ENCODE results near the gene CUX1.

CUX1 gene

DNA sequence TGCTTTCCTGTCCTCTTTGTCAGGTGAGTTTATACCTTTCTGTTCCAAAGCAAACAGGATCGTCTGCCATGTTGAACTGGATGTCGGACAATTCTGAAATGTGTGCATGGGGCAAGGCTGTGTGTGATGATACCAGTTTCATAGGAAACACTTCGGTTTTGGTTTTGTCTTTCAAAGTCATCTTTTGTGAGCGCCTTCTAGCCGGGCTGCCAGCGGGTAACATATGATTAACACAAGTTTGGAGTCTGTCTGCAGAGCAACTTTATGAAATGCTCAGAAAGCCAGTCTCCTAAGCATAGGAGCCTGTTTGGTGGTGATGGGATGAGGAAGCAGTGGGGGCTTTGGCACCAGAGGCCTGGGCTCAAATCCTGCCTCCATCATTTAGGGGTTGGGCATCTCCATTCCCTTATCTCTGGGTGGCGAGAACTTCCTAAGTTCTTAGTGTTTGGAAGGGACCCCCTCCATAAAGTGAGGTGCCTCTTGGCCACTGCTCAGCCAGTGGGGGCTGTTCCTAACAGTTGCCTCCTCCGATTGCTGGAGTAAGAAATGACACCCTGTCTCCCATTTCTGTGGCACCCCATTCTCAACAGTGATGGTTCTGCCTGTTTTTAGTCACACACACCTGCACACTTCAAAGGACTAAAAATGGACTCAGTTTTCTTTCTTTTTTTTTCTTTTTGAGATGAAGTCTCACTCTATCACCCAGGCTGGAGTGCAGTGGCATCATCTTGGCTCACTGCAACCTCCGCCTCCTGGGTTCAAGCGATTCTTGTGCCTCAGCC lies 36.8 kb downstream of the CUX1 start:
- Histone ChIP-seq H3K4me2 (peak overlapping the region; percentile 40; the same call in 1 of the 2 replicates), H3K4me3 (IDR thresholded peaks at IDR 0.05; ENCODE audit: insufficient read depth, low read depth, low read length) (no peak overlapping the region)

DNA sequence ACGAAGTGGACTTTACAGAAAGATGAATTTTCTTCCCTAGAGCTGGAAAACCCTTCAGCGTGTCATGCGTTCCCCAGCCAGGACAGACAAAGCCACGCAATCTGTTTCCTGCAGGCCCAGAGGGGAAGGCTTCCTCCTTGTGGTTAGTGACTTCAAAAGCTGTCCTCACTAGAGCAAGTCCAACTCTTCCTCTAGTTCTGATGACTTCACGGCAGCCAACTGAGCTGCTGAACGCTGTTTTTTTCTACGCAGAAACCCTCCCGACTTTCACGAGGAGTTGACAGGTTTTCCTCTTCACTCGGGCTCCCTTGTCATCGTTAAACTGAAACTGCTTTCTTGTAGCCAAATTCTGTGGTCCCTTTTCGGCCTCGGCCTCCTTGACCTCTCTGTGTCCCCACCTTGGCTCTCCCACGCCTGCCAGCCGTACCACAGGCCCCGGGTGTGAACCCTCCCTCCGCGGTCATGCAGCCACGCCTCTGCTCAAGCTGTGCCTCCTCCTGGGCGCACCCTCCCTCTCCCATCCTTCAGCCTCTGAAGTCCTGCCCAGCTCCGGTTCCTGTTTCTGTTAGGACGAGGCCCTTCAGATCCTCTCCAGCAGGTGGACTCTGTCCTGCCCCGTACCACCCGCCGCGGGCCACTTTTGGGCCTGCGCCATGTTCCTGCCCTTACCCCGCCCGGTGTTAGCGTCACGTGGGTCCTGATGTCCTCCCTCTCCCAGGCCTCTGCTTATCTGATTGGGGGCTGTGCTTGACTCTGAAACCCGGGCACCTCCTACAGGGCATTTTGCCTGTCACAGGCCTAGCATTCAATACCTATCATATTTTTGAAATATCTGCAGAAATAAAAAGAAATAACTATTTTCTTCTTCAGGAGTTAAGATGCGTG lies 39.3 kb downstream of the CUX1 start:
- Histone ChIP-seq H3K27ac (peak overlapping the region; percentile 58), H4K20me1 (ENCODE audit: insufficient read depth) (peaks cover 7% of the 10 kb centered on the region; the same call in 1 of the 2 replicates), H2AFZ (ENCODE audit: low read depth) (peak overlapping the region; percentile 21; the same call in 1 of the 2 replicates), H3K4me2 (peak overlapping the region; percentile 88), H3K79me2 (ENCODE audit: insufficient read depth, low read depth) (peaks cover 47% of the 10 kb centered on the region), H3K36me3 (ENCODE audit: insufficient read depth) (no peaks in the 10 kb centered on the region), H3K4me1 (ENCODE audit: low read depth, poor library complexity, severe bottlenecking) (peaks cover 38% of the 10 kb centered on the region), H3K9ac (peak overlapping the region; percentile 30; the same call in 1 of the 2 replicates), H3K4me3 (IDR thresholded peaks at IDR 0.05; ENCODE audit: insufficient read depth, low read depth, low read length) (no peak overlapping the region), H3K27me3 (ENCODE audit: insufficient read depth, low read depth) (no peaks in the 10 kb centered on the region)
- TF ChIP-seq, protein P1, sequence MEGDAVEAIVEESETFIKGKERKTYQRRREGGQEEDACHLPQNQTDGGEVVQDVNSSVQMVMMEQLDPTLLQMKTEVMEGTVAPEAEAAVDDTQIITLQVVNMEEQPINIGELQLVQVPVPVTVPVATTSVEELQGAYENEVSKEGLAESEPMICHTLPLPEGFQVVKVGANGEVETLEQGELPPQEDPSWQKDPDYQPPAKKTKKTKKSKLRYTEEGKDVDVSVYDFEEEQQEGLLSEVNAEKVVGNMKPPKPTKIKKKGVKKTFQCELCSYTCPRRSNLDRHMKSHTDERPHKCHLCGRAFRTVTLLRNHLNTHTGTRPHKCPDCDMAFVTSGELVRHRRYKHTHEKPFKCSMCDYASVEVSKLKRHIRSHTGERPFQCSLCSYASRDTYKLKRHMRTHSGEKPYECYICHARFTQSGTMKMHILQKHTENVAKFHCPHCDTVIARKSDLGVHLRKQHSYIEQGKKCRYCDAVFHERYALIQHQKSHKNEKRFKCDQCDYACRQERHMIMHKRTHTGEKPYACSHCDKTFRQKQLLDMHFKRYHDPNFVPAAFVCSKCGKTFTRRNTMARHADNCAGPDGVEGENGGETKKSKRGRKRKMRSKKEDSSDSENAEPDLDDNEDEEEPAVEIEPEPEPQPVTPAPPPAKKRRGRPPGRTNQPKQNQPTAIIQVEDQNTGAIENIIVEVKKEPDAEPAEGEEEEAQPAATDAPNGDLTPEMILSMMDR (conservative IDR thresholded peaks at IDR 0.05; ENCODE audit: low read depth, low read length) = peak; percentile 59

More for the DNA sequence above, 36.8 kb downstream of the CUX1 start:
- Histone ChIP-seq H4K20me1 (ENCODE audit: insufficient read depth) (peaks cover 7% of the 10 kb centered on the region; the same call in 1 of the 2 replicates), H3K36me3 (ENCODE audit: insufficient read depth) (no peaks in the 10 kb centered on the region), H2AFZ (ENCODE audit: low read depth) (no peak overlapping the region), H3K27ac (no peak overlapping the region), H3K27me3 (ENCODE audit: insufficient read depth, low read depth) (no peaks in the 10 kb centered on the region), H3K4me1 (ENCODE audit: low read depth, poor library complexity, severe bottlenecking) (peaks cover 38% of the 10 kb centered on the region), H3K9ac (no peak overlapping the region), H3K79me2 (ENCODE audit: insufficient read depth, low read depth) (peaks cover 55% of the 10 kb centered on the region)
- TF ChIP-seq, protein P1 (conservative IDR thresholded peaks at IDR 0.05; ENCODE audit: low read depth, low read length) = no peak

DNA sequence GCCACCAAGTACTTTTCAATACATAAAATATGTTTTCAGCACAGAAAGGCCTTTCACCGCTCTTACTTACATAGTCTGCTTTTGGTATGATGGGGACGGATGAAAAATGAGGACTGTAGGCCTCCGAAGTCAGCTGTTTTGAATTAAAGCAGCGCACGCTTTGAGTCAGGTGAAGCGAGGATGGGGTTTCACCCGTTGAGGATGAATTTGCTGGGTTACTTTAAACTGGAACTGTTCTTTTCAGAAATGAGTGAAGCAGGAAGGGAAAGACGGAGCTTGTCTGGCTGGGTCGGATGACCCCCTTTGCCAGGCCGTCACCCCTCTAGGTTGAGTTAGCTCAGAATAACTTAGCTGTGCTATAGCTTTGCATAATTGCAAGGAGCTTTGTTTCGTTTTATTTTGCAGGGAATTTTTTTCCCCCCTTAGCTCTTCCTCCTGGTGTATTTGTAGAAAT lies 40.0 kb downstream of the CUX1 start:
- no peaks in the 10 kb centered on the region for H3K36me3 ChIP-seq (ENCODE audit: insufficient read depth)
- H3K9ac ChIP-seq = no peak overlapping the region
- H3K79me2 ChIP-seq (ENCODE audit: insufficient read depth, low read depth) = peaks cover 49% of the 10 kb centered on the region
- TF ChIP-seq, protein P1 (conservative IDR thresholded peaks at IDR 0.05; ENCODE audit: low read depth, low read length) = peak; percentile 16; the same call in 1 of the 2 replicates
- H3K27me3 ChIP-seq (ENCODE audit: insufficient read depth, low read depth) = no peaks in the 10 kb centered on the region
- no peak overlapping the region for H2AFZ ChIP-seq (ENCODE audit: low read depth)
- peaks cover 38% of the 10 kb centered on the region for H3K4me1 ChIP-seq (ENCODE audit: low read depth, poor library complexity, severe bottlenecking)
- H3K4me2 ChIP-seq = peak overlapping the region; percentile 88
- no peak overlapping the region for H3K4me3 ChIP-seq (IDR thresholded peaks at IDR 0.05; ENCODE audit: insufficient read depth, low read depth, low read length)
- peak overlapping the region; percentile 58; the same call in 1 of the 2 replicates for H3K27ac ChIP-seq
- H4K20me1 ChIP-seq (ENCODE audit: insufficient read depth) = peaks cover 7% of the 10 kb centered on the region; the same call in 1 of the 2 replicates

Data from KMS-11 (cell line).